ENCODE data around the gene TMEM221.

- TF ChIP-seq POLR2A (IDR thresholded peaks at IDR 0.05) = no peak
- TF ChIP-seq POLR2AphosphoS5 (IDR thresholded peaks at IDR 0.05; ENCODE audit: insufficient read depth in 1 of 2, low read depth in 1 of 2) = no peak
- TF ChIP-seq CTCF (IDR thresholded peaks at IDR 0.05) = no peak
Observed at GRCh38 chr19:17487284-17488121, 39.0 kb upstream of the TMEM221 start.
